Neural cell (in vitro differentiated cells): Measurements from ENCODE around the gene ALS2.

Source experiments
- CTCF ChIP-seq: fragments of 450-650 bp; IDR thresholded peaks from 2 replicates; pipeline ENCODE4 v1.5.1; 2014; ENCODE audit warnings: antibody characterized with exemption, mild to moderate bottlenecking, moderate library complexity; ENCODE audit not compliant: poor library complexity, severe bottlenecking
- EP300 ChIP-seq: fragments of 450-650 bp; conservative IDR thresholded peaks from 2 replicates; pipeline ENCODE4 v1.6.1; 2014; ENCODE audit warnings: antibody characterized with exemption, mild to moderate bottlenecking, moderate library complexity; ENCODE audit not compliant: poor library complexity, severe bottlenecking
- EZH2 ChIP-seq: fragments of 200-600, 300-800 bp; shearing (Covaris generic), sonication (generic); IDR thresholded peaks from 2 replicates; pipeline ENCODE4 v1.6.1; 2014; ENCODE audit warnings: antibody characterized with exemption, low read length, borderline replicate concordance, mild to moderate bottlenecking; ENCODE audit not compliant: insufficient read depth, poor library complexity, severe bottlenecking
- MXI1 ChIP-seq: fragments of 450-650 bp; conservative IDR thresholded peaks from 2 replicates; pipeline ENCODE4 v1.6.1; 2014; ENCODE audit warnings: antibody characterized with exemption, mild to moderate bottlenecking; ENCODE audit not compliant: poor library complexity, severe bottlenecking
- POLR2AphosphoS5 ChIP-seq: IDR thresholded peaks from 2 replicates; pipeline ENCODE4 v1.6.1; 2012
- RAD21 ChIP-seq: fragments of 450-650 bp; conservative IDR thresholded peaks from 2 replicates; pipeline ENCODE4 v1.6.1; 2014; ENCODE audit warnings: antibody characterized with exemption, mild to moderate bottlenecking, moderate library complexity
- SMC3 ChIP-seq: fragments of 450-650 bp; conservative IDR thresholded peaks from 2 replicates; pipeline ENCODE4 v1.6.1; 2014; ENCODE audit warnings: antibody characterized with exemption, mild to moderate bottlenecking, moderate library complexity; ENCODE audit not compliant: poor library complexity
- TAF1 ChIP-seq: IDR thresholded peaks from 2 replicates; pipeline ENCODE4 v1.6.1; 2012; ENCODE audit warnings: low read depth
- TF ChIP-seq, protein P1 (sequence below): IDR thresholded peaks from 2 replicates; pipeline ENCODE4 v1.6.1; 2012; ENCODE audit warnings: borderline replicate concordance

DNA sequence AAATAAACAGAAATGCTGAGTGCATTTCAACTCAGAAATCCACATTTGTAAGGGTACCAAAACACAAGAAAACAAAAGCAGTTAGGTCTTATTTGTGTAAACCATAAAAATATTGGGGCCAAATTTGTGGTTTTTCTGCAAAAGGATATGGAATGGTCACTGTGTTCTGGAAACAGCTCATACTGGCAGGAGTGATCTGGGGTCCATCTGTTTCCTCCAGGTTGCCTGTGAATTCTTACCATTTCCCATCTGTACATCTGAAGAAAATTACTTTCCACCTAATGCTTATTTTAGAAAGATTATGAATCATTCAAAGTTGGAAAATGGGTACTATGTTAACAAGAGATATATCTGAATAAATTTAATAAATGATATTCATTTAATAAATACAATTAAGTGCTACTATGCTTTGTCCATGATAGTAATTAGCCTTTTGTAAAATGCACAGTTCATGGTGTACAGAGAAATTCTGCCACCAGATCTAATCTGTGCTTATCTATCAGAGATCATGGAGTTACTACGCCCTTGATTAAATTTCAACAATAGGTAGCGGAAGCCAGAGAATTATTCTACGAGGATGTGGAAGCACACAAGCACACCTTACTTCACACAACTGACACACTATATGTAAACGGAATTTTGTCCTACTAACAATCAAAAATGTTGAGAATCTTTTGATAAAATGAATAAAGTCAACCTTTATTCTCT is 10.9 kb downstream of the ALS2 start:
- no peak for TF ChIP-seq CTCF
- TF ChIP-seq RAD21: no peak
- TF ChIP-seq POLR2AphosphoS5: no peak
- TF ChIP-seq, protein P1, sequence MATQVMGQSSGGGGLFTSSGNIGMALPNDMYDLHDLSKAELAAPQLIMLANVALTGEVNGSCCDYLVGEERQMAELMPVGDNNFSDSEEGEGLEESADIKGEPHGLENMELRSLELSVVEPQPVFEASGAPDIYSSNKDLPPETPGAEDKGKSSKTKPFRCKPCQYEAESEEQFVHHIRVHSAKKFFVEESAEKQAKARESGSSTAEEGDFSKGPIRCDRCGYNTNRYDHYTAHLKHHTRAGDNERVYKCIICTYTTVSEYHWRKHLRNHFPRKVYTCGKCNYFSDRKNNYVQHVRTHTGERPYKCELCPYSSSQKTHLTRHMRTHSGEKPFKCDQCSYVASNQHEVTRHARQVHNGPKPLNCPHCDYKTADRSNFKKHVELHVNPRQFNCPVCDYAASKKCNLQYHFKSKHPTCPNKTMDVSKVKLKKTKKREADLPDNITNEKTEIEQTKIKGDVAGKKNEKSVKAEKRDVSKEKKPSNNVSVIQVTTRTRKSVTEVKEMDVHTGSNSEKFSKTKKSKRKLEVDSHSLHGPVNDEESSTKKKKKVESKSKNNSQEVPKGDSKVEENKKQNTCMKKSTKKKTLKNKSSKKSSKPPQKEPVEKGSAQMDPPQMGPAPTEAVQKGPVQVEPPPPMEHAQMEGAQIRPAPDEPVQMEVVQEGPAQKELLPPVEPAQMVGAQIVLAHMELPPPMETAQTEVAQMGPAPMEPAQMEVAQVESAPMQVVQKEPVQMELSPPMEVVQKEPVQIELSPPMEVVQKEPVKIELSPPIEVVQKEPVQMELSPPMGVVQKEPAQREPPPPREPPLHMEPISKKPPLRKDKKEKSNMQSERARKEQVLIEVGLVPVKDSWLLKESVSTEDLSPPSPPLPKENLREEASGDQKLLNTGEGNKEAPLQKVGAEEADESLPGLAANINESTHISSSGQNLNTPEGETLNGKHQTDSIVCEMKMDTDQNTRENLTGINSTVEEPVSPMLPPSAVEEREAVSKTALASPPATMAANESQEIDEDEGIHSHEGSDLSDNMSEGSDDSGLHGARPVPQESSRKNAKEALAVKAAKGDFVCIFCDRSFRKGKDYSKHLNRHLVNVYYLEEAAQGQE: no peak
- no peak for TF ChIP-seq MXI1
- TF ChIP-seq TAF1: no peak
- no peak for TF ChIP-seq EZH2
- no peak for TF ChIP-seq EP300
- no peak for TF ChIP-seq SMC3
